ENCODE results near the gene ZNF639.
"Not testable (repeated sequence)": the region's sequence is repeated elsewhere in the genome, so short reads cannot be mapped to it uniquely, and the experiment has no call there.

ZNF639 gene

GRCh38 chr3:179297971-179298725 is 24.7 kb upstream of the ZNF639 start:
- POLR2A ChIA-PET: no interaction called here
- TF ChIP-seq CTCF (IDR thresholded peaks at IDR 0.05; ENCODE audit: control extremely low read depth, extremely low read depth, low read depth, missing control alignments): no peak
- no peak for DNase-seq (ENCODE audit: extremely low spot score)
- CTCF ChIA-PET: interaction anchor here (0.9 to 1.6 kb wide), 7 partner anchors 9 to 26 kb away, joined by 3 to 5 read pairs (median 4); no protein-coding TSS in a partner anchor

GRCh38 chr3:179299316-179299715 is 23.5 kb upstream of the ZNF639 start:
- POLR2A ChIA-PET: no interaction called here
- CTCF ChIA-PET: interaction anchor here (1.3 to 1.6 kb wide), 2 partner anchors 11 to 27 kb away, joined by 4 to 5 read pairs; no protein-coding TSS in a partner anchor
- no peak for DNase-seq (ENCODE audit: extremely low spot score)
- no peak for TF ChIP-seq CTCF (IDR thresholded peaks at IDR 0.05; ENCODE audit: control extremely low read depth, extremely low read depth, low read depth, missing control alignments)

GRCh38 chr3:179299999-179300613 is 22.7 kb upstream of the ZNF639 start:
- no peak for TF ChIP-seq CTCF (IDR thresholded peaks at IDR 0.05; ENCODE audit: control extremely low read depth, extremely low read depth, low read depth, missing control alignments)
- DNase-seq (ENCODE audit: extremely low spot score): peak; percentile 36
- POLR2A ChIA-PET: no interaction called here
- CTCF ChIA-PET: no interaction called here

GRCh38 chr3:179301645-179302044 is 21.2 kb upstream of the ZNF639 start:
- ChIA-PET CTCF (interaction anchor here (1.2 kb wide), 1 partner anchor 20 kb away, joined by 3 read pairs; no protein-coding TSS in a partner anchor), POLR2A (no interaction called here)
- no peak for DNase-seq (ENCODE audit: extremely low spot score)
- no peak for TF ChIP-seq CTCF (IDR thresholded peaks at IDR 0.05; ENCODE audit: control extremely low read depth, extremely low read depth, low read depth, missing control alignments)

- POLR2A ChIA-PET: no interaction called here
Observed at GRCh38 chr3:179302111-179302510, 20.7 kb upstream of the ZNF639 start.

GRCh38 chr3:179304605-179305004 is 18.2 kb upstream of the ZNF639 start:
- POLR2A ChIA-PET: no interaction called here
- CTCF ChIA-PET: interaction anchor here (1.4 kb wide), 1 partner anchor 289 kb away, joined by 3 read pairs; no protein-coding TSS in a partner anchor
- DNase-seq (ENCODE audit: extremely low spot score): no peak
- TF ChIP-seq CTCF (IDR thresholded peaks at IDR 0.05; ENCODE audit: control extremely low read depth, extremely low read depth, low read depth, missing control alignments): no peak

More at GRCh38 chr3:179302111-179302510, 20.7 kb upstream of the ZNF639 start:
- CTCF ChIA-PET: interaction anchor here (1.2 kb wide), 1 partner anchor 19 kb away, joined by 3 read pairs; no protein-coding TSS in a partner anchor
- DNase-seq (ENCODE audit: extremely low spot score): no peak
- no peak for TF ChIP-seq CTCF (IDR thresholded peaks at IDR 0.05; ENCODE audit: control extremely low read depth, extremely low read depth, low read depth, missing control alignments)

GRCh38 chr3:179307362-179307761 is 15.5 kb upstream of the ZNF639 start:
- POLR2A ChIA-PET; DNase-seq (ENCODE audit: extremely low spot score): not testable (repeated sequence)
- CTCF ChIA-PET: interaction anchor here (1.3 to 3.2 kb wide), 2 partner anchors 8 to 9 kb away, joined by 4 to 18 read pairs; no protein-coding TSS in a partner anchor
